HG03565 (cell line): ENCODE measurements around the gene CADPS2.

Experiments
- ATAC-seq: cut with Tn5 transposase; IDR thresholded peaks from one replicate; pipeline ENCODE4 v1.9.1; 2021; ENCODE audit warnings: mild to moderate bottlenecking, moderate library complexity; ENCODE audit not compliant: unreplicated experiment

The CADPS2 gene

GRCh38 chr7:122316467-122317388 lies 569.5 kb downstream of the CADPS2 start:
- no peak for ATAC-seq

GRCh38 chr7:122315507-122316466 lies 570.5 kb downstream of the CADPS2 start:
- no peak for ATAC-seq

GRCh38 chr7:122314284-122314683 lies 572.0 kb downstream of the CADPS2 start:
- ATAC-seq = no peak

GRCh38 chr7:122312789-122313188 lies 573.5 kb downstream of the CADPS2 start:
- ATAC-seq = no peak

- no peak for ATAC-seq
These were observed 574.4 kb downstream of the CADPS2 start for GRCh38 chr7:122311734-122312450.

GRCh38 chr7:122311050-122311700 lies 575.1 kb downstream of the CADPS2 start:
- ATAC-seq = no peak

GRCh38 chr7:122310119-122311021 lies 575.9 kb downstream of the CADPS2 start:
- no peak for ATAC-seq

- no peak for ATAC-seq
These were observed 576.8 kb downstream of the CADPS2 start for GRCh38 chr7:122309421-122309820.

GRCh38 chr7:122307228-122307621 lies 579.0 kb downstream of the CADPS2 start:
- ATAC-seq = no peak

GRCh38 chr7:122306320-122307227 lies 579.7 kb downstream of the CADPS2 start:
- ATAC-seq = no peak

- no peak for ATAC-seq
These were observed 580.6 kb downstream of the CADPS2 start for GRCh38 chr7:122305475-122306319.

GRCh38 chr7:122304996-122305421 lies 581.3 kb downstream of the CADPS2 start:
- ATAC-seq = no peak

- no peak for ATAC-seq
These were observed 581.8 kb downstream of the CADPS2 start, which contains the start of gene FEZF1 for GRCh38 chr7:122304319-122304975. Gene FEZF1, minus strand, starts transcription at chr7:122304750. Its CDS starts 313 bp downstream, at chr7:122304437.

GRCh38 chr7:122303531-122304318 lies 582.5 kb downstream of the CADPS2 start:
- no peak for ATAC-seq

GRCh38 chr7:122302761-122303530 lies 583.3 kb downstream of the CADPS2 start:
- no peak for ATAC-seq
